ENCODE measurements around the gene DIRAS3.

Gene DIRAS3

DNA sequence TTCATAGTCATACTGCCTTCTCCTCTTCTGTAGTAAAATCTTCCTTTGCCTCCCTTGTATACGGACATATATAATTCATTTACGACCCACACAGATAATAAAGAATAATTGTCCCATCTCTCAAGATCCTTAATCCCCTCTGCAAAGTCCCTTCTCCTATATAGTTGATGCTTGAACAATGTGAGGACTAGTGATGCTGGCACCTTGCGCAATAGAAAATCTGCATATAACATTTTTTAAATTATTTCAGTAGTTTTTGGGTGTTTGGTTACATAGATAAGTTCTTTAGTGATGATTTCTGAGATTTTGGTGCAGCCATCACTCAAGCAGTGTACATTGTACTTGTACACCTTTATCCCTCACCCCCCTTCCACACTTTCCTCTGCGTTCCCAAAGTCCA is 21.0 kb downstream of the DIRAS3 start:
- TF ChIP-seq, protein P1, sequence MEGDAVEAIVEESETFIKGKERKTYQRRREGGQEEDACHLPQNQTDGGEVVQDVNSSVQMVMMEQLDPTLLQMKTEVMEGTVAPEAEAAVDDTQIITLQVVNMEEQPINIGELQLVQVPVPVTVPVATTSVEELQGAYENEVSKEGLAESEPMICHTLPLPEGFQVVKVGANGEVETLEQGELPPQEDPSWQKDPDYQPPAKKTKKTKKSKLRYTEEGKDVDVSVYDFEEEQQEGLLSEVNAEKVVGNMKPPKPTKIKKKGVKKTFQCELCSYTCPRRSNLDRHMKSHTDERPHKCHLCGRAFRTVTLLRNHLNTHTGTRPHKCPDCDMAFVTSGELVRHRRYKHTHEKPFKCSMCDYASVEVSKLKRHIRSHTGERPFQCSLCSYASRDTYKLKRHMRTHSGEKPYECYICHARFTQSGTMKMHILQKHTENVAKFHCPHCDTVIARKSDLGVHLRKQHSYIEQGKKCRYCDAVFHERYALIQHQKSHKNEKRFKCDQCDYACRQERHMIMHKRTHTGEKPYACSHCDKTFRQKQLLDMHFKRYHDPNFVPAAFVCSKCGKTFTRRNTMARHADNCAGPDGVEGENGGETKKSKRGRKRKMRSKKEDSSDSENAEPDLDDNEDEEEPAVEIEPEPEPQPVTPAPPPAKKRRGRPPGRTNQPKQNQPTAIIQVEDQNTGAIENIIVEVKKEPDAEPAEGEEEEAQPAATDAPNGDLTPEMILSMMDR (IDR thresholded peaks at IDR 0.05; ENCODE audit: low read depth, low read length) = no peak
- in situ Hi-C loops (cut with HindIII; ENCODE audit: low sequenced_read_pairs) = no loop called here
- no peak for DNase-seq (ENCODE audit: low read depth, low spot score)
- no peak overlapping the region for H3K4me3 ChIP-seq (ENCODE audit: low read depth, low read length)

- no peak overlapping the region for H3K4me3 ChIP-seq (ENCODE audit: low read depth, low read length)
- in situ Hi-C loops (cut with HindIII; ENCODE audit: low sequenced_read_pairs) = no loop called here
- DNase-seq (ENCODE audit: low read depth, low spot score) = no peak
- TF ChIP-seq, protein P1 (IDR thresholded peaks at IDR 0.05; ENCODE audit: low read depth, low read length) = no peak
Observed at GRCh38 chr1:68028566-68028965, 21.9 kb downstream of the DIRAS3 start.

DNA sequence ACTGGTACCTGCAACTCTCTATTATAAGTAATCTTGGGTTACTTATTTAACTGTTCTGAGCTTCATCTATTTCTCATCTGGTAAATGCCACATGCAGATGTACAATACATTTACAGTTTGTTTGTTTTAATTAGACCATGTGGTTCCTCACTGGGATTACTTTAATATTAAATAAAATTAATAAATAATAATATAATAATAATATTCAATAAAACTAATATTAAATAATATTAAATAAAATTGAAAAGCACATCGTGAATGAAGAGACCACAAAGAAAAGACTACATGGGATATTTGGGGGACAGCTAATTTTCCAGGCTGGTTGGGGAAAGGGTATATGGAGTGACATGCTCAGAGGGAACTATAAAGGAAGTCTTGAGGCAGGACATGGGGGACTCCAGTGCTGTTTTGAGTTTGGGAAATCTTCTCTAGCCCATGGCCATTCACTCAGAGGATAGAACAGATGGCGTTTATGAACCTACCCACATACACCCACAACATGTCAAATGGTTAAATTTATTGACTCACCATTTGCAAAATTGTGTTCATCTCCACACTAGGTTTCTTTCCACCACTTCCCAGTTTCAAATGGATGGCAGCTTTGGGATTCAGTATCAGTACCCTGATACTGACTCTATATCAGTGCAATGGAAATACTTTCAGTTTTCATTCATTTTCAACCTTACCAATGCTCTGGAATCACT is 25.6 kb downstream of the DIRAS3 start:
- H3K4me3 ChIP-seq (ENCODE audit: low read depth, low read length) = no peak overlapping the region
- TF ChIP-seq, protein P1 (IDR thresholded peaks at IDR 0.05; ENCODE audit: low read depth, low read length) = no peak
- DNase-seq (ENCODE audit: low read depth, low spot score) = no peak
- in situ Hi-C loops (cut with HindIII; ENCODE audit: low sequenced_read_pairs) = no loop called here

- no peak overlapping the region for H3K4me3 ChIP-seq (ENCODE audit: low read depth, low read length)
- in situ Hi-C loops (cut with HindIII; ENCODE audit: low sequenced_read_pairs) = no loop called here
- DNase-seq (ENCODE audit: low read depth, low spot score) = peak; percentile 17
- TF ChIP-seq, protein P1 (IDR thresholded peaks at IDR 0.05; ENCODE audit: low read depth, low read length) = no peak
Observed at GRCh38 chr1:68016381-68016780, 34.0 kb downstream of the DIRAS3 start.

DNA sequence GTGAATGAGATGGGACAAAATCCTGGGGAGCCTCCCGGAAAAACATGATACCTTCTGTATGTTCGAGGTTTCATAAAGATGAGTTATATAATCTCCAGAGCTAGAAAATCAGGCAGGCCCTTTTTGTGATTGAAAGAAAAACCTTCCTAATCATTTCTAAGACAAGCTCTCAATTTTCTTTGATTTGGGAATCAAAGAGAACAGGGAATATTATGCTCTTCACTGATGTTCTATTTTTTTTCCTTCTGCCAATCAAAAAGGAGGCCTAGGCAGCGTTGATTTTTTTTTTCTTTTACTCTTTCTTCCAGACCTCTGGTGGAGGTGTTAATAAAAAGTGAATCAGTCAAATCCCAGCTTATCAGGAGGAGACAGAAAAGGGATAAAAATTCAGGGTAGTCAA is 34.5 kb downstream of the DIRAS3 start:
- in situ Hi-C loops (cut with HindIII; ENCODE audit: low sequenced_read_pairs) = no loop called here
- TF ChIP-seq, protein P1 (IDR thresholded peaks at IDR 0.05; ENCODE audit: low read depth, low read length) = no peak
- no peak for DNase-seq (ENCODE audit: low read depth, low spot score)

GRCh38 chr1:68015369-68015768 is 35.1 kb downstream of the DIRAS3 start:
- TF ChIP-seq, protein P1 (IDR thresholded peaks at IDR 0.05; ENCODE audit: low read depth, low read length) = no peak
- DNase-seq (ENCODE audit: low read depth, low spot score) = no peak
- in situ Hi-C loops (cut with HindIII; ENCODE audit: low sequenced_read_pairs) = no loop called here
- no peak overlapping the region for H3K4me3 ChIP-seq (ENCODE audit: low read depth, low read length)

More for the DNA sequence above, 34.5 kb downstream of the DIRAS3 start:
- no peak overlapping the region for H3K4me3 ChIP-seq (ENCODE audit: low read depth, low read length)

Data from astrocyte of the spinal cord (primary cell).